Cerebellar nuclear complex (tissue), 1 donor: Measurements from ENCODE around the gene EMC10.
"Not testable (repeated sequence)": the region's sequence is repeated elsewhere in the genome, so short reads cannot be mapped to it uniquely, and the experiment has no call there.

Experiments
- DNase-seq, 2 experiments: peaks; one replicate each; lab custom pipeline; 2025; lab: John Stamatoyannopoulos, UW

EMC10 gene

DNA sequence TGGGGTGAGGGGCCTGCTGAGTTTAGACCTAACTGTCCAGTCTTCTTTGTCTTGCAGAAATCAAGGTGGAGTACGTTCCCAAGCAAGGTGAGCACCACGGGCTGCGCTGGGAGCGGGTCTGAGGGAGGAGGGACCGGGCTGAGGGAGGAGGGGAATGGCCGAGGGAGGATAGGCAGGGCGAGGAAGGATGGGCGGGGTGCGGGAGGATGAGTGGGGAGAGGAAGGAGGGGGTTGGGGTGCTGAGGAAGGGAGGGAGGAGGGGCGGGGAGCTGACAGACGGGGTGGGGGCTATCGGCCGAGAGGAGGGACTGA lies 25.1 kb upstream of the EMC10 start:
- DNase-seq, result no peak

DNA sequence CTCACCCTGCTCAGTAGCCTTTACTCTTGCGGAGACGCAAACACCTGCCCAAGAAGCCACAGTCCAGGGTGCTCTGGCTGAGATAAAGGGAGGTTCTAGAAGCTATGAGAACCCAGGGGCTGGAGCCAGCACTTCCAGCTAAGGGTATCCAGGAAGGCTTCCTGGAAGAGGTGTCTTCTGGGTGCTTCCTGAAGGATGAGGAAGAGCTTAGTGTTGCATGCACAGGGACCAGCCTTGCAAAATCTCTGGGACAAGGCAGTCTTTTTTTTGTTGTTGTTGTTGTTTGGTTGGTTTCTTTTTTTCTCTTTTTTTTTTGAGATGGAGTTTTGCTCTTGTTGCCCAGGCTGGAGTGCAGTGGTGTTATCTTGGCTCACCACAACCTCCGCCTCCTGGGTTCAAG lies 23.1 kb upstream of the EMC10 start:
- DNase-seq, result no peak

DNA sequence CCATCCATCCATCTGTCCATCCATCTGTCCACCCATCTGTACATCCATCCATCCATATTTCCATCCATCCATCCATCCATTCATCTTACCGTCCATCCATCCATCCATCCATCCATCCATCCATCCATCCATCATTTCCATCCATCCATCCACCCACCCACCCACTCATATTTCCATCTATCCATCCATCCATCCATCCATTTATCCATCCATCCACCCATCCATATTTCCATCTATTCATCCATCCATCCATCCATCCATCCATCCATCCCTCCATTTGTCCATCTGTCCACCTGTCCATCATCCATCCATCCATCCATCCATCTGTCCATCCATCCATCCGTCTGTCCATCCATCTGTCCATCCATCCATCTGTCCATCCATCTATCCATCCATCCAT lies 20.3 kb upstream of the EMC10 start:
- DNase-seq, result no peak

DNA sequence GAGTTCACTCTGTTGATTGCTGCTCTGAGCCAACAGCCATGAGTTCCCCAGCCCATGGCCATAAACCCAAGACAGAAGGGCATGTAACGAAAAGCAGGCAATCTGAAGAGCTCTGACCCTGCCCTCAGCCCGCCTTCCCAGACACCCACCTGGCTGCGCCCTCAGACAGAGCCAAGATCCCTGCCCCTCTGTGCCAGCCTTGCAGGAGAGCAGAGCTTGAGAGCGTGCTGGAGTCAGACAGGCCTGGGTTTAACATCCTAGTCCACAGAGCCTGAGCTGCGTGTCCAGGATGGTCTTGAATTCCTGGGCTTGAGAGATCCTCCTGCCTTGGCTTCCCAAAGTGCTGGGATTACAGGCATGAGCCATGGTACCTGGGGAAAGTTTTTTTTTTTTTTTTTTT lies 19.0 kb upstream of the EMC10 start:
- no peak for DNase-seq

DNA sequence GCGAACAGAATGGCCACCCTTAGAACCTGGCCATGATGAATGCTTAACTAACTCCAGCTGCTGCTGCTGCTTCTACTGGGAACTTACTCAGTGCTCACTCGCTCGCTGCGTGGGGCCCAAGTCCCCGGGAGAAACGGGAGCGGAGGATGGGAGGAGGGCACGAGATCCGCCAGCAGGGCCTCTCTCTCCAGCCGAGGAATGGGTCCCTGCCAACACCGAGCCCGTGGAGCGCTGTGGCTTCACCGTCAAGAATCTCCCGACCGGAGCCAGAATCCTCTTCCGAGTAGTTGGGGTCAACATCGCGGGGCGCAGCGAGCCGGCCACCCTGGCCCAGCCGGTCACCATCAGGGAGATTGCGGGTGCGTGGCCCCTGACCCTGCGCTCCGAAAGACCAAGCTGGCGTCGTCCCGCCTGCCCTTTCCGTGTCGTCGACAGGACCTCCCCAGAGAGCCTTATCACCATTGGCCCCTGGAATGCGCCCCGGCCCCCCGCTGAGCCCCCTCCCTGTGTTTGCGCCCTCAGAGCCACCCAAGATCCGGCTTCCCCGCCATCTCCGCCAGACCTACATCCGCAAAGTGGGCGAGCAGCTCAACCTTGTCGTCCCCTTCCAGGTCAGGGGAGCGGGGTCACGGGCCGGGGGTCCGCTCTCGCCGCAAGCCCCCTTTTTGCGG lies 17.8 kb upstream of the EMC10 start:
- DNase-seq, result no peak

DNA sequence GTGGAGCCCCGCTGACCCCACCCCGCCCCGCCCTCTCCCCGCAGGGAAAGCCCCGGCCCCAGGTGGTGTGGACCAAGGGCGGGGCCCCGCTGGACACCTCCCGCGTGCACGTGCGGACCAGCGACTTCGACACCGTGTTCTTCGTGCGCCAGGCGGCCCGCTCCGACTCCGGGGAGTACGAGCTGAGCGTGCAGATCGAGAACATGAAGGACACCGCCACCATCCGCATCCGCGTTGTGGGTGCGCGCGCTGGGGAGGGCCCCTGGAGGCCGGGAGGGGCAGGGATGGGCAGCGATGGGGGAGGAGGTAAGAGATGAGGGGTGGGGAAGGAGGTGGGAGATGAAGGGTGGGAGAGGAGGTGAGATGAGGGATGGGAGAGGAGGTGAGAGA lies 17.2 kb upstream of the EMC10 start:
- no peak for DNase-seq

DNA sequence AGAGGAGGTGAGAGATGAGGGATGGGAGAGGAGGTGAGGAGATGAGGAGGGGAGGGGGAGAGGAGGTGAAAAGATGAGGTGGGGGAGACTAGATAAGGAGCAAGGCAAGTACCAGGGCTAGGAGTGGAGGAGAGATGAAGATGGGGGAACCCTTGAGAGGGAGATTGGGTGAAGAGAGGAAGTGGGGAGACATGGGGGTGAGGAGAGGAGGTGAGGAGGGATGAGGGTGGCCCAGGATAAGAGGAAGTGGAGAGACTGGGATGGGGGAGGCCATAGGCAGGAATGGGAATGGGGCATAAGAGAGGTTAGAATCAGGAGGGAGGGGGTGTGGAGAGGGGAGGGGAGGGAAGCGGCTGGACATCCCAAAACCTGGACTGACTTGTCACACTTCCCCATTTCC lies 16.7 kb upstream of the EMC10 start:
- DNase-seq, result no peak

DNA sequence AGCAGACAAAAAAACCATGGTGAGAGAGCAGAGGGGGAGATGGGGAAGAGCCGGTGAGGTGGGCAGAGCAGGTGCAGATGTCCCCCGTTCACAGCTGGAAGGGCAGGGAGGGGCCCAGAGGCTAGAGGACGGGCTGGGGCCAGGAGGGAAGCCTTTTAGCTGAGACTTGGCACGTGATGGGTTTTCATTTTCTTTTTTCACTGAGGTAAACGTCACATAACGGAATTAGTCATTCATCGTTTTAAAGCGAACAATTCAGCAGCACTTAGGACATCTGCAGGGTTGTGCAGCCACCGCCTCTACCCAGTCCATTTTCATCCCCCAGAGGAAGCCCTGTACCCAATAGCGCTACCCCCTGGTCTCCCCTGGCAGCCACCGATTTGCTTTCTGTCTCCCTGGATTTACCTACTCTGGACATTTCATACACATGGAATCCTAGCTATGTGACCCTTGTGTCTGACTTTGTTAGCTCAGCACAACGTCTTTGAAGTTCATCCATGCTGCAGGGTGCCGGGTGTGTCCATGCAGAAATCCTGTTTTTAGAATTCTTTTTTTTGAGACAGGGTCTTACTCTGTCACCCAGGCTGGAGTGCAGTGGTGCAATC lies 16.0 kb upstream of the EMC10 start:
- no peak for DNase-seq

DNA sequence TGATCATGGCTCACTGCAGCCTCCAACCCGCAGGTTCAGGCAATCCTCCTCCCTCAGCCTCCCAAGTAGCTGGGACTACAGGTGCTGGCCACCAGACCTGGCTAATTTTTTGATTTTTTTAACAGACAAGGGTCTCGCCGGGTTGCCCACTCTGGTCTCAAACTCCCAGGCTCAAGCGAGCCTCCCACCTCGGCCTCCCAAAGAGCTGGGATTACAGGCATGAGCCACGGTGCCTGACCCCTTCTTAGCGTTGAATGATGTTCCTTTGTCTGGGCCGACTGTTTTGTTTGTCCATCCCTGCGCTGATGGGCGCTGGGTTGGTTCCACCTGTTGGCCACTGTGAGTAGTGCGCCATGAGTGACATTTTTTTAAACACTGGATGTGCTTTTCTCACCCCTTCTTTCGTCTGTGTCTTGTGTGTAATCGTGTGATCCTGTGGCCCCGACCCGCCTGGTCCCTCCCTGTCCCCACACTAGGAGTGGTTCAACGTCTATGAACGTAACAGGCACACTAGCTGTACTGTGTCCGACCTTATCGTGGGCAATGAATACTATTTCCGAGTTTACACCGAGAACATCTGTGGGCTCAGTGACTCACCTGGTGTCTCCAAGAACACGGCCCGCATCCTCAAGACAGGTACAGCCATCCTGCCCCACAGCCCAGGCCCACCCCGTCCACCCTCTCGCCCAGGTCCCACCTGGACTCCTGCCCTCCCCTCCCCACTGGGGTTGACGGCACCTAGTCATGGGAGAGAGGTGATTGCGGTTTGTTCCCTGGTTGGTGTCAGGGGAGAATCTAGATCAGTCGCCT lies 15.0 kb upstream of the EMC10 start:
- no peak for DNase-seq

DNA sequence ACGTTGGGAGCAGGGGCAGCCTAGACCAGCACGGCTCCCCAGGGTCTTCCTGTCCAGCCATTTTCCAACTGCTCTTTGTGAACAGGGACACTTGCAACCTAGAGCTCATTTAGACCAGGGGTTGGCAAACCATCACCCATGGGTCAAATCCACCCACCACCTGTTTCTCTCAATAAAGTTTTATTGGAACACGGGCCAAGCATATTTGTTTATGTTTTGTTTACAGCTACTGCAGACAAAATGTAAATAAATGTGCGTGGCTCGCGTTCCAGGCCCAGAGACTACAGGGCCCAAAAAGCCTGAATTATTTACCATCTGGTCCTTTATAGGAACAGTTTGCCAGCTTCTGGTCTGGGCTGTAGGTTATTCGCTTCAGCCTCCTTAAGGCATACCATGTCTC lies 13.3 kb upstream of the EMC10 start:
- DNase-seq, result no peak

DNA sequence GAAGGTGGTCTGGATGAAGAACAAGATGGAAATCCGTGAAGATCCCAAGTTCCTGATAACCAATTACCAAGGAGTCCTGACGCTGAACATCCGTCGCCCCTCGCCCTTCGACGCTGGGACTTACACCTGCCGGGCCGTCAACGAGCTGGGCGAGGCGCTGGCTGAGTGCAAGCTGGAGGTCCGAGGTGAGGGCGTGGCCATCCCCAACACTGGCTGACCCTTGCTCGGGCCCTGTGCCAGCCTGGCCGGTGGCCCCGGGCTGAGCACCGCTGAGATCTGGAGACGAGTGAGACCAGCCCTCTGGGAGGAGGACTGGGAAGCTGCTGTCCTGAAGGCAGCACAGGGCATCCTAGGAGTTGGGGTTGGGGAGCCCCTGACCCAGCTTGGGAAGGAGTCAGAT lies 12.0 kb upstream of the EMC10 start:
- DNase-seq, result no peak

DNA sequence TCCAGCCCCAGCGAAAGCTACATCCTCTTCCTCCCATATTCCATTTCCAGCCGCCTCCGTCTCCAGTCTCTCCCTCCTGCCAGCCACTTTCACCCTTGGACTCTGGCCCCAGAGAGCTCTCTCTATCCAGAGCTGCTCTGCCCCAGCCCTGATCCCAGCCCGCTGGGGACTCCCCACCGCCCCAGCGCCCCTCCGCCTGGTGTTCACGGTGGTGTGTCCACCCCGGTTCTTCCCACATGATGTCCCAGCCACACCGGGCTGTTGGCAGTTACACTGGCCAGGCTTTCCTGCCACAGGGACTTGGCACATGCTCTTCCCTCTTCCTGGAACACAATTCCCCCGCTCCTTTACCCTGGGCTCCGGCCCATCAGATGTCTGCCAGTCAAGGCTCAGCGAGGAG lies 11.3 kb upstream of the EMC10 start:
- no peak for DNase-seq

DNA sequence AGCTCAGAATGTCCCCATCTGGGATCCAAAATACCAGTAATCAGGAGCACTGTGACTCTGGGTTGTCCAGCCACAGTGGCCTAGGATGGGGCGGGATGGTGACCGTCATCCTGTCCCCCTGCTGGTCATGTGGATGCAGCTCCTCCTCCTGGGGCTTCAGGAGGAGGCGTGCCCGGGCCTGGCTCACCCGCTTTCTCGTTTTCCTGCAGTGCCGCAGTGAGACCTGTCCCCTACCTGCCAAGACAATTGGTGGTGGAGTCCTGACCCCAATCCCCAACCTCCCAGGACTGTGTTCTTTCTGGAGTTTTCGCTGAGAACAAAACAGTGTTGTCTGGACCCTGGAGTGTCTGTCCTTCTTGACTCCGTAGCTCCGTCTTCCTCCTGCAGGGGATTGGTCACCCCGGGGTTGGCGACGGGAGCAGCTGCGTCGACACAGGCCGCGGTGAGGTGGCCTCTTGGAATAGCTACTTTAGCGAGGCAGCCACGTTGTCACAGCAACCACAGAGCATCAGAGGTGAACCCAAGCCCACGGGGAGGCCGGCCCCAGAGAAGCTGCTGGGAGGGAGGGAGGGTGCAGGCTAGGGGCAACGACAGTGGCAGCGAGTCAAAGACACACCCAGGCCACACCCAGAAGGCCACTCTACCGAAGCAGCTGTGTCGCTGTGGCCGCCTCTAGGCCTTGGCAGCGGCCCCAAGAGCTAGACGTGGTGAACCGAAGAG lies 10.2 kb upstream of the EMC10 start:
- DNase-seq, result no peak

DNA sequence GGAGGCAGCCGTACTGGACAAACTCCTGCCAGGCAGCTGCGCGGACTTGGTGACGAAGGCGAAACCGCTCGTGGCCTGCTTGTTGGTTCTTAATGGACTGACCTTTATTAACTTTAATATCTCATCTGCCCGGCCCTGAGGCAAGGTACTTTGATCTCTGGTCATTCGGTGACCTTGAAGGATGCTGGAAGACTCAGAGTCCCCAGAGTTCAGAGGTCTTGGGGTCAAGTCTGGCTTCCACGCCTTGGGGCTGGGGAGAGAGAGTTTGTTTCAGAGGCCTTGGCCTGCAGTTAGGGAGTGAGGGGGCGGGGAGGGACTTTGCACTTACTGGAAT lies 9.6 kb upstream of the EMC10 start:
- DNase-seq, result no peak

DNA sequence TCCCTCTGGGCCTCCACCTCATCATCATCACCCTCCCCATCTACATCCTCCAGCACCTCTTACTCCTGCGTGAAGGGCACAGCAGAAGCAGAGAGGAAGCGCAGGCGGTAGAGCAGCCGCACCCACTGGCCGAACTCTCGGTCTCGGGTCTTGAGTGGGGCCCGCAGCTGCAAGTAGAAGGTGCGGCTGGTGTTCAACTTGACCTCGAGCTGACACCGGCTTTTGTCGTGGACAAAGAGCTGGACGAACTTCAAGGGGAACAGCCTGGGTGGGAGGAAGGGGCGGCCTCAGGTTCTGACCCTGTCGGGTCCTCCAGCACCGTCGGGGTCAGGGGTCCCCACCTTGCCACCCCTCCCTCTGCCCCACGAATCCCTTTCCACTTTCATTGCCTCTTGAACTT lies 8.7 kb upstream of the EMC10 start:
- no peak for DNase-seq

DNA sequence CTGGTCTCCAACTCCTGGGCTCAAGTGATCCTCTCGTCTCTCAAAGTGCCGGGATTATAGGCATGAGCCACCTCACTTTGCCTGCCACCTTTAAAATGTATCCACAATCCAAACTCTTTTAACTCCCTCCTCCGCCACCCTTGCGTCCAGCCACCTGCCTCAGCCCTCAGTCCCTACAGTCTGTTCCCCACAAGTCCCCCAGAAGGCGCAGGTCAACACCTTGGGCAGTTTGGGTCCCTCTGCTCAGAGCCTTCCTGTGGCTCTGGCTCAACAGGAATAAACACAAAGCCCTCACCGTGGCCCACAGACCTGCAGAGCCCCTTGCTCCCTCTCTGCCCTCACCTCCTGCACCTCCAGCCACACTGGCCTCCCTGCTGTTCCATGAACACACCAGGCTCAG lies 7.5 kb upstream of the EMC10 start:
- DNase-seq, result no peak

DNA sequence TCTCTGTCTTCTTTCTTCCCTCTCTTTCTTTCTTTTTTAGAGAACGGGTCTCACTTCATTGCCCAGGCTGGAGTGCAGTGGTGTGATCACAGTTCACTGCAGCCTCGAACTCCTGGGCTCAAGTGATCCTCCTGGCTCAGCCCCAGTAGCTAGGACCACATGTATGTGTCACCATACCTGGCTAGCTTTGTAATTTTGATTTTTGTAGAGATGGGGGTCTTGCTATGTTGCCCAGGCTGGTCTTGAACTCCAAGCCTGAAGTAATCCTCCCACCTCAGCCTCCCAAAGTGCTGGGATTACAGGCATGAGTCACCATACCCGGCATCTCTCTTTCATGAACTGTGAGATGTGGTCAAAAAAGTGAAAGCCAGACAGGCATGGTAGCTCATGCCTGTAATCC lies 3.0 kb upstream of the EMC10 start:
- not testable (repeated sequence) for DNase-seq

DNA sequence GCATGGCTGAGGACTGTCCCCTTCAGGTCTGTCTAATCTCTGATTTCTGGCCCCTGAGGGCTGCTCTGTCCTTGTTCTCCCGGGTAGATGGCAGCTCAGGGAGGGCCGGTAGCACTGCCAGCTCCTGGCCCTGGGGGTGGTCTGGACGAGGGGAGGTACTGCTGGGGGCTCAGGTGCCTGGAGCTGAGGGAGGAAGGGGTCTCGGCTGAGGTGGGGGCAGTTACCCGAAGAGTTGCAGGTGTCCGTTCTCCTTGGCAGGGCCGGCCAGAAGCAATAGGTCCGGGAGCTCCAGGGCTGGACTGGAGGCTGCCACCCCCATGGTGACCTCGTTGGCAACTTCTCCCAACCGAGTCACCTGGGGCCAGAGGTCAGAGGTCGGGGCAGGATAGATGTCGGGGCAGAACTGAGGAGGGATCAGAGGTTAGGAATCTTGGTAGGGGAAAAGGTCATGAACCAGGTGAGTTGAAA lies 1.2 kb upstream of the EMC10 start:
- no peak for DNase-seq

DNA sequence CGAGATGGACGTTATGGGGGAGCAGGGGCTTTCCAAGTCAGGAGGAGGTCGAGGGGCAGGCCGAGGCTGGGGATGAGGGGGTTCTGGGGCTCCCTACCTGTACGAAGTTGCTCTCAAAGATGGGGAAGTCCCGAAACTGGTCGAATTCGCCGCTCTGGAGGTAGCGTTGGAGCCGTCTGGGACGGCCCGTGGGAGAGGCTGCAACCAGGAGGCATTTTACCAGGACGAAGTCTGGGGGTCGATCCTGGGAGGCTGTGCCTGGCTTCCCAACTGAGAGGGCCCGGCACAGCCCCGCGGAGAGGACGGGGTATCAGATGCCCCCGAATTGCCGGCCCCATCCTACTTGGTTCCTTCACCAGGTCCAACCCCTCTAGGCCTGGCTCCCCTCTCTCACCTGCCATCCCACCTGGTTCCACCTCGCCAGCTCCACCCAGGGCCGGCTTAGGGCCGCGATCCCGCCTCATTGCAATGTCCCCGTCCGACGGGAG lies 527 bp upstream of the EMC10 start:
- DNase-seq, result no peak

DNA sequence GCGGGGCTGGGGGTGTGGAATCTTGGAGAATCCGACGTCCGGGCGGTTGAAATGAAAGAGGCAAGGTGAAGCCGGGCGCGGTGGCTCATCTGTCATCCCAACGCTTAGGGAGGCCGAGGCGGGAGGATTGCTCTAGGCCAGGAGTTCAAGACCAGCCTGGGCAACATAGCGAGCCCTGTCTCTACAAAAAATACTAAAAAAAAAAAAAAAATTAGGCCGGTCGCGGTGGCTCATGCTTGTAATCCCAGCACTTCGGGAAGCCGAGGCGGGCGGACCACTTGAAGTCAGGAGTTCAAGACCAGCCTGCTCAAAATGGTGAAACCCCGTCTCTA lies 566 bp downstream of the EMC10 start:
- DNase-seq, result no peak

DNA sequence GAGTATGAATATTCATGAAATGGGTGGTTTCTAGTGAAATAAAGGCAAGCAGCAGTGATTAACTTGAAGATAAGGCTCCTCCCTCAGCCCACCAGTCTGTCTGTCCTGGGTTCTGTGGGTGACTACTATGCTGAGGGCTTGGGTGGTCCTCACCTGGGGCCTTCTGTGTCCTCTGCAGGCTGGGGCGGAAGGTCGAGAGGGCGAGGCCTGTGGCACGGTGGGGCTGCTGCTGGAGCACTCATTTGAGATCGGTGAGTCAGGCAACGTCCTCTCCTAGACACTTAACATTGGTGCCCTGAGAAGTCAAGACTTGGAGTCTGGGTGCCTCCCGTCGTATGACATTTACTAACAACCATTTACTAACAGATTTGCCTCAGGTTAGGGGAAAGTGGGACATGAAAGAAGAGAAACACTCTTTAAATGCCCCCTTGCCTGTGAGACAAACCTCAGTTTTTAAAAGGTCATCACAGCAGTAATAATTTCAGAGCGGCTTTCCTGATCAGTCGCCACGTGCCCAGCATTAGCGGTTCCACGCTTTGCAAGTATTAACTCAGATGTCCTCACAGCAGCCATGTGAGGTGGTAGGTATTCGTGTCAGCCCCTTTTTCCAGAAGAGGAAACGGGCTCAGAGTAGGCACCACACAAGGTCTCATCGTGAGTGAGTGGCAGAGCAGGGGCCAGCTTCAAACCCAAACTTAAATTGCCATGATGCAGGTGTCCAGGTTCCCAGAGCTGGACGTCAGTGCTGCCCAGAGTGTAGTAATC lies 1.6 kb downstream of the EMC10 start:
- no peak for DNase-seq
